ENCODE measurements around the gene BBC3. TPM values are rescaled to one million over a fixed set of nuclear protein-coding genes. Genes with fewer than 3 reads are reported as not detected.

The BBC3 gene
- total RNA-seq, 1 donor from 2014 or later: 5.1 TPM

- intact Hi-C loops (cut with micrococcal nuclease): no loop called here
- DNase-seq (peak; percentile 64), ATAC-seq (peak; percentile 74)
Observed at GRCh38 chr19:47210689-47211316, 20.2 kb downstream of the BBC3 start.

- DNase-seq (no peak), ATAC-seq (no peak)
- intact Hi-C loops (cut with micrococcal nuclease): no loop called here
Observed at GRCh38 chr19:47210180-47210490, 20.9 kb downstream of the BBC3 start.

GRCh38 chr19:47209319-47210179, 21.4 kb downstream of the BBC3 start:
- ATAC-seq (peak; percentile 74), DNase-seq (peak; percentile 48)
- intact Hi-C loops (cut with micrococcal nuclease): no loop called here

GRCh38 chr19:47203254-47203653, 27.7 kb downstream of the BBC3 start:
- intact Hi-C loops (cut with micrococcal nuclease): no loop called here
- ATAC-seq (no peak), DNase-seq (no peak)

GRCh38 chr19:47200530-47200929, 30.5 kb downstream of the BBC3 start:
- ATAC-seq: no peak

GRCh38 chr19:47197141-47197540, 33.9 kb downstream of the BBC3 start:
- intact Hi-C loops (cut with micrococcal nuclease): no loop called here
- DNase-seq: no peak
- no peak for ATAC-seq

More at GRCh38 chr19:47200530-47200929, 30.5 kb downstream of the BBC3 start:
- DNase-seq: no peak
- intact Hi-C loops (cut with micrococcal nuclease): no loop called here

- intact Hi-C loops (cut with micrococcal nuclease): no loop called here
- DNase-seq: no peak
Observed at GRCh38 chr19:47195434-47195833, 35.6 kb downstream of the BBC3 start.

GRCh38 chr19:47190167-47190727, 40.8 kb downstream of the BBC3 start:
- intact Hi-C loops (cut with micrococcal nuclease): no loop called here
- ATAC-seq: peak; percentile 57
- DNase-seq: peak; percentile 42

More at GRCh38 chr19:47195434-47195833, 35.6 kb downstream of the BBC3 start:
- ATAC-seq: no peak

GRCh38 chr19:47188507-47189033, 42.4 kb downstream of the BBC3 start:
- ATAC-seq: no peak
- intact Hi-C loops (cut with micrococcal nuclease): no loop called here
- no peak for DNase-seq

GRCh38 chr19:47187797-47188196, 43.2 kb downstream of the BBC3 start:
- no peak for ATAC-seq
- DNase-seq: no peak
- intact Hi-C loops (cut with micrococcal nuclease): no loop called here

- DNase-seq (no peak), ATAC-seq (no peak)
- intact Hi-C loops (cut with micrococcal nuclease): no loop called here
Observed at GRCh38 chr19:47187335-47187655, 43.7 kb downstream of the BBC3 start.

GRCh38 chr19:47186446-47187334, 44.3 kb downstream of the BBC3 start:
- DNase-seq (no peak), ATAC-seq (no peak)
- intact Hi-C loops (cut with micrococcal nuclease): no loop called here

GRCh38 chr19:47183601-47184000, 47.4 kb downstream of the BBC3 start:
- intact Hi-C loops (cut with micrococcal nuclease): no loop called here
- DNase-seq (no peak), ATAC-seq (peak; percentile 45)

- ATAC-seq (no peak), DNase-seq (no peak)
- intact Hi-C loops (cut with micrococcal nuclease): no loop called here
Observed at GRCh38 chr19:47179653-47180310, 51.2 kb downstream of the BBC3 start.

GRCh38 chr19:47176627-47177090, 54.3 kb downstream of the BBC3 start:
- intact Hi-C loops (cut with micrococcal nuclease): no loop called here
- ATAC-seq: peak; percentile 64
- no peak for DNase-seq

GRCh38 chr19:47176071-47176626, 54.9 kb downstream of the BBC3 start:
- DNase-seq: no peak
- intact Hi-C loops (cut with micrococcal nuclease): no loop called here
- no peak for ATAC-seq

GRCh38 chr19:47172666-47173455, 58.1 kb downstream of the BBC3 start:
- ATAC-seq: no peak
- intact Hi-C loops (cut with micrococcal nuclease): no loop called here
- DNase-seq: no peak

Measured in left ventricle myocardium superior (tissue), 1 donor.